Panc1 (cell line): Measurements from ENCODE around the gene GABRD. TPM values are rescaled to one million over a fixed set of nuclear protein-coding genes. Genes with fewer than 3 reads are reported as not detected.

Experiments
- ATAC-seq: fragments of 200-7000 bp; cut with Tn5 transposase; 2 replicates; pipeline ENCODE4 v1.9.1; 2020; ENCODE audit warnings: mild to moderate bottlenecking, moderate library complexity
- BruUV-seq: library from RNA; stranded (reverse); fragments of 400-500 nt; replicated peaks from 2 replicates; lab custom pipeline; 2021; lab: Mats Ljungman, UMichigan
- CTCF ChIA-PET: fragments of 300-600 bp; sonication (Branson Sonifier 250); formaldehyde crosslinking; loops from one replicate; lab custom pipeline; 2022; ENCODE audit warnings: antibody characterized with exemption; lab: Charles Lee
- POLR2A ChIA-PET: fragments of 300-600 bp; sonication (Branson Sonifier 250); formaldehyde crosslinking; loops from one replicate; lab custom pipeline; 2022; ENCODE audit warnings: antibody characterized with exemption; lab: Charles Lee
- DNase-seq: peaks from one replicate; pipeline ENCODE4 v3.0.0-alpha.2; 2010; ENCODE audit warnings: low read depth, low spot score
- H3K27ac ChIP-seq: 2 replicates; pipeline ENCODE4 v1.5.1; 2011; ENCODE audit warnings: mild to moderate bottlenecking, low read length, inconsistent platforms
- H3K27me3 ChIP-seq: fragments of 200-500 bp; sonication (Bioruptor generic); 2 replicates; pipeline ENCODE4 v1.6.0; 2014; ENCODE audit warnings: low read length, inconsistent platforms; ENCODE audit not compliant: control insufficient read depth, insufficient read depth
- H3K36me3 ChIP-seq: fragments of 200-500 bp; sonication (Bioruptor generic); 2 replicates; pipeline ENCODE4 v1.5.1; 2014; ENCODE audit warnings: inconsistent platforms, mild to moderate bottlenecking, low read length, moderate library complexity; ENCODE audit not compliant: control insufficient read depth, insufficient read depth
- H3K4me1 ChIP-seq: 2 replicates; pipeline ENCODE4 v1.5.1; 2011; ENCODE audit warnings: inconsistent platforms, mild to moderate bottlenecking, low read length, moderate library complexity; ENCODE audit not compliant: control insufficient read depth, insufficient read depth
- H3K4me3 ChIP-seq, 2 experiments: 2 replicates each; pipeline ENCODE4 v1.5.1; 2011 to 2012; ENCODE audit warnings: low read depth in 2 of 2, low read length in 2 of 2, mild to moderate bottlenecking in 2 of 2, inconsistent platforms in 1 of 2, moderate library complexity in 1 of 2
- H3K9me3 ChIP-seq: fragments of 200-500 bp; sonication (Bioruptor generic); 2 replicates; pipeline ENCODE4 v1.5.1; 2014; ENCODE audit warnings: low read depth, mild to moderate bottlenecking, inconsistent platforms, low read length, moderate library complexity; ENCODE audit not compliant: control insufficient read depth, insufficient read depth
- POLR2AphosphoS5 ChIP-seq: IDR thresholded peaks from 2 replicates; pipeline ENCODE4 v1.6.1; 2012; ENCODE audit warnings: mild to moderate bottlenecking, low read depth, low read length, moderate library complexity
- SIN3A ChIP-seq: IDR thresholded peaks from 2 replicates; pipeline ENCODE4 v1.6.1; 2012; ENCODE audit warnings: low read depth, mild to moderate bottlenecking, low read length, moderate library complexity, borderline replicate concordance; ENCODE audit not compliant: insufficient read depth
- TCF7L2 ChIP-seq: IDR thresholded peaks from 2 replicates; pipeline ENCODE4 v1.6.1; 2011; ENCODE audit warnings: mild to moderate bottlenecking, low read depth, low read length, inconsistent platforms
- in situ Hi-C: cut with HindIII; loops from 2 replicates; pipeline ENCODE4 v1.10.0; 2016; ENCODE audit warnings: low sequenced_read_pairs, low pct_unique_long_range_greater_than_20kb
- intact Hi-C: fragments of 100-400 bp; cut with micrococcal nuclease; formaldehyde crosslinking; loops from one replicate; pipeline ENCODE4 v1.10.0; 2022; ENCODE audit not compliant: unreplicated experiment
- total RNA-seq: library from RNA; stranded (reverse); gene quantifications from one replicate; pipeline ENCODE4 v1.2.1, GENCODE V29; 2021; ENCODE audit not compliant: unreplicated experiment
- TF ChIP-seq, protein P1 (sequence below), 2 experiments: IDR thresholded peaks; 2 replicates each; pipeline ENCODE4 v1.6.1; 2011 to 2012; ENCODE audit warnings: low read depth in 2 of 2, control low read depth in 1 of 2, low read length in 1 of 2, mild to moderate bottlenecking in 1 of 2, moderate library complexity in 1 of 2; ENCODE audit not compliant: insufficient read depth in 1 of 2
- TF ChIP-seq, protein P2 (sequence below): fragments of 450-650 bp; IDR thresholded peaks from 2 replicates; pipeline ENCODE4 v1.5.1; 2017; ENCODE audit warnings: mild to moderate bottlenecking

The GABRD gene
- total RNA-seq, 1 experiment from 2014 or later, result 3.0 TPM

DNA sequence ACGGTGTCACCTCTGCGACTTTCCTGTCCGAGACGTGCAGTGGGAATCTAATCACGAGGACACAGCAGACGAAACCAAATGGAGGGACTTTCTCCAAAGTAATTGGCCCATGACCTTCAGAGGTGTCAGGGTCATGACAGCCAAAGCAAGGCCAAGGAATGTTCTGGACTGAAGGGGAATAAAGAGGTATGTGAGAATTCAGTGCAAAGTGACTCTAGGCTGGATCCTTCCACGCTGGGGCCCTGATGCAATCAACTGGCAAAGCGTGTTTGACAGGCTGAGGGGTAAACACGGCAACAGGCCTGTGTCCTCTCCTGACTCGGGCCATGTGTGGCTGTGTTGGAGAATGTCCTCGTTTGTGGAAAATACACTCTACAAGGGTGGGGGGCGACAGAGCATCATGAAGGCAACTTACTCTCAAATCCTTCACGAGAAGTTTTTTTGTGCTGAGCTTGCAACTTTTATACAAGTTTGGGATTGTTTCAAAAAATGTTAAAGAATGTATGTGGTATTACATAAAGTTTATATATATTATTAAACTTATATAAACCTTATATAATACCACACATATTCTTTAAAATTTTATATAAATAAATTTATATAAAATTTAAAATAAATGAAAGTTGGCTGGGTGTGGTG, 17.3 kb upstream of the GABRD start:
- Histone ChIP-seq H3K27ac (no peak overlapping the region), H3K9me3 (no peaks in the 10 kb centered on the region), H3K27me3 (no peaks in the 10 kb centered on the region), H3K4me1 (no peaks in the 10 kb centered on the region), H3K36me3 (no peaks in the 10 kb centered on the region), H3K4me3 (no peak overlapping the region)
- POLR2A ChIA-PET, result no interaction called here
- CTCF ChIA-PET, result no interaction called here
- in situ Hi-C loops, result no loop called here
- no peak for ATAC-seq
- intact Hi-C loops, result no loop called here
- BruUV-seq, result no TSS peak
- DNase-seq, result no peak
- TF ChIP-seq POLR2AphosphoS5, result no peak
- TF ChIP-seq, protein P1, sequence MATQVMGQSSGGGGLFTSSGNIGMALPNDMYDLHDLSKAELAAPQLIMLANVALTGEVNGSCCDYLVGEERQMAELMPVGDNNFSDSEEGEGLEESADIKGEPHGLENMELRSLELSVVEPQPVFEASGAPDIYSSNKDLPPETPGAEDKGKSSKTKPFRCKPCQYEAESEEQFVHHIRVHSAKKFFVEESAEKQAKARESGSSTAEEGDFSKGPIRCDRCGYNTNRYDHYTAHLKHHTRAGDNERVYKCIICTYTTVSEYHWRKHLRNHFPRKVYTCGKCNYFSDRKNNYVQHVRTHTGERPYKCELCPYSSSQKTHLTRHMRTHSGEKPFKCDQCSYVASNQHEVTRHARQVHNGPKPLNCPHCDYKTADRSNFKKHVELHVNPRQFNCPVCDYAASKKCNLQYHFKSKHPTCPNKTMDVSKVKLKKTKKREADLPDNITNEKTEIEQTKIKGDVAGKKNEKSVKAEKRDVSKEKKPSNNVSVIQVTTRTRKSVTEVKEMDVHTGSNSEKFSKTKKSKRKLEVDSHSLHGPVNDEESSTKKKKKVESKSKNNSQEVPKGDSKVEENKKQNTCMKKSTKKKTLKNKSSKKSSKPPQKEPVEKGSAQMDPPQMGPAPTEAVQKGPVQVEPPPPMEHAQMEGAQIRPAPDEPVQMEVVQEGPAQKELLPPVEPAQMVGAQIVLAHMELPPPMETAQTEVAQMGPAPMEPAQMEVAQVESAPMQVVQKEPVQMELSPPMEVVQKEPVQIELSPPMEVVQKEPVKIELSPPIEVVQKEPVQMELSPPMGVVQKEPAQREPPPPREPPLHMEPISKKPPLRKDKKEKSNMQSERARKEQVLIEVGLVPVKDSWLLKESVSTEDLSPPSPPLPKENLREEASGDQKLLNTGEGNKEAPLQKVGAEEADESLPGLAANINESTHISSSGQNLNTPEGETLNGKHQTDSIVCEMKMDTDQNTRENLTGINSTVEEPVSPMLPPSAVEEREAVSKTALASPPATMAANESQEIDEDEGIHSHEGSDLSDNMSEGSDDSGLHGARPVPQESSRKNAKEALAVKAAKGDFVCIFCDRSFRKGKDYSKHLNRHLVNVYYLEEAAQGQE (IDR thresholded peaks at IDR 0.05; ENCODE audit: insufficient read depth in 1 of 2, low read depth in 2 of 2, low read length in 1 of 2), result no peak
- no peak for TF ChIP-seq SIN3A
- no peak for TF ChIP-seq TCF7L2
- TF ChIP-seq, protein P2, sequence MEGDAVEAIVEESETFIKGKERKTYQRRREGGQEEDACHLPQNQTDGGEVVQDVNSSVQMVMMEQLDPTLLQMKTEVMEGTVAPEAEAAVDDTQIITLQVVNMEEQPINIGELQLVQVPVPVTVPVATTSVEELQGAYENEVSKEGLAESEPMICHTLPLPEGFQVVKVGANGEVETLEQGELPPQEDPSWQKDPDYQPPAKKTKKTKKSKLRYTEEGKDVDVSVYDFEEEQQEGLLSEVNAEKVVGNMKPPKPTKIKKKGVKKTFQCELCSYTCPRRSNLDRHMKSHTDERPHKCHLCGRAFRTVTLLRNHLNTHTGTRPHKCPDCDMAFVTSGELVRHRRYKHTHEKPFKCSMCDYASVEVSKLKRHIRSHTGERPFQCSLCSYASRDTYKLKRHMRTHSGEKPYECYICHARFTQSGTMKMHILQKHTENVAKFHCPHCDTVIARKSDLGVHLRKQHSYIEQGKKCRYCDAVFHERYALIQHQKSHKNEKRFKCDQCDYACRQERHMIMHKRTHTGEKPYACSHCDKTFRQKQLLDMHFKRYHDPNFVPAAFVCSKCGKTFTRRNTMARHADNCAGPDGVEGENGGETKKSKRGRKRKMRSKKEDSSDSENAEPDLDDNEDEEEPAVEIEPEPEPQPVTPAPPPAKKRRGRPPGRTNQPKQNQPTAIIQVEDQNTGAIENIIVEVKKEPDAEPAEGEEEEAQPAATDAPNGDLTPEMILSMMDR, result no peak

DNA sequence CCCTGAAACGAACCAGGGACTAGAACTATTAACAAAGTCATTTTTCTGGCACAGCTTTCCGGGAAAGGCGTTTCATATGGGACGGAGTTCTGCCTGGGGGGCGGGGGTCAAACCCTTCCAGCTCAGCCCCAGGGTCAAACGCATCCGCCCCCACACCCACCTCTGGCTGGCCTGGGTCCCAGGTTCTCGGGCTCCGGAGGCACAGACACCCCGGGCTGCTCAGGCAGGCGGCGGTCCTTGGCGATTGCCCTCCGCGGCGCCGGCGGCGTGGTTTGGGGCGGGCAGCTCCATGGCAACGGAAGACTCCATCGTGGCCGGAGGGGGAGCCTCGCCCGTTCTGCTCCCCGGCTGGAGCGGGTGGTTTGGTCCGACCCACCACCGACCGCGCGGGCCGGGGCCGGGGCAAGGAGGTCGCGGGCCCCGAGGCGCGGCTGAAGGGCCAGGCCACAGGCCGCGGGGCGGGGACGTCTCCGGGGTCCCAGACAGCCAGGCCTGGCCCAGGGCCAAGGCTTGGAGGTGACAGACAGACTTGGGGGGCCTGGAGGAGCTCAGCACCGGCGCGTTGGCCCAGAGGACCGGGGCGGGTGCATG, 15.5 kb upstream of the GABRD start, which contains the start of gene CFAP74:
Gene CFAP74, minus strand, starts transcription at position 246 of the 591 bp plus-strand sequence. CDS start 12,830 bp downstream, outside the sequence.
- in situ Hi-C loops, result no loop called here
- no peak for DNase-seq
- no peaks in the 10 kb centered on the region for H3K9me3 ChIP-seq
- ChIA-PET CTCF (no interaction called here), POLR2A (no interaction called here)
- no peaks in the 10 kb centered on the region for H3K27me3 ChIP-seq
- H3K4me3 ChIP-seq, result no peak within 1 kb of the TSS
- ATAC-seq, result no peak
- no peak for TF ChIP-seq TCF7L2
- TF ChIP-seq, protein P2, result no peak
- TF ChIP-seq SIN3A, result no peak
- TF ChIP-seq POLR2AphosphoS5, result no peak
- TF ChIP-seq, protein P1 (IDR thresholded peaks at IDR 0.05; ENCODE audit: insufficient read depth in 1 of 2, low read depth in 2 of 2, low read length in 1 of 2), result no peak
- H3K27ac ChIP-seq, result no peak within 1 kb of the TSS
- no peaks in the 10 kb centered on the region for H3K36me3 ChIP-seq
- H3K4me1 ChIP-seq, result no peaks in the 10 kb centered on the region
- no TSS peak for BruUV-seq
- intact Hi-C loops, result no loop called here
